Islet precursor cell (in vitro differentiated cells): ENCODE data around the gene H1-8.
"Not testable (repeated sequence)": the region's sequence is repeated elsewhere in the genome, so short reads cannot be mapped to it uniquely, and the experiment has no call there.

ENCODE experiments used
- DNase-seq: peaks from one replicate; pipeline ENCODE4 v3.0.0-alpha.2; 2018

H1-8 gene, protein sequence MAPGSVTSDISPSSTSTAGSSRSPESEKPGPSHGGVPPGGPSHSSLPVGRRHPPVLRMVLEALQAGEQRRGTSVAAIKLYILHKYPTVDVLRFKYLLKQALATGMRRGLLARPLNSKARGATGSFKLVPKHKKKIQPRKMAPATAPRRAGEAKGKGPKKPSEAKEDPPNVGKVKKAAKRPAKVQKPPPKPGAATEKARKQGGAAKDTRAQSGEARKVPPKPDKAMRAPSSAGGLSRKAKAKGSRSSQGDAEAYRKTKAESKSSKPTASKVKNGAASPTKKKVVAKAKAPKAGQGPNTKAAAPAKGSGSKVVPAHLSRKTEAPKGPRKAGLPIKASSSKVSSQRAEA

DNA sequence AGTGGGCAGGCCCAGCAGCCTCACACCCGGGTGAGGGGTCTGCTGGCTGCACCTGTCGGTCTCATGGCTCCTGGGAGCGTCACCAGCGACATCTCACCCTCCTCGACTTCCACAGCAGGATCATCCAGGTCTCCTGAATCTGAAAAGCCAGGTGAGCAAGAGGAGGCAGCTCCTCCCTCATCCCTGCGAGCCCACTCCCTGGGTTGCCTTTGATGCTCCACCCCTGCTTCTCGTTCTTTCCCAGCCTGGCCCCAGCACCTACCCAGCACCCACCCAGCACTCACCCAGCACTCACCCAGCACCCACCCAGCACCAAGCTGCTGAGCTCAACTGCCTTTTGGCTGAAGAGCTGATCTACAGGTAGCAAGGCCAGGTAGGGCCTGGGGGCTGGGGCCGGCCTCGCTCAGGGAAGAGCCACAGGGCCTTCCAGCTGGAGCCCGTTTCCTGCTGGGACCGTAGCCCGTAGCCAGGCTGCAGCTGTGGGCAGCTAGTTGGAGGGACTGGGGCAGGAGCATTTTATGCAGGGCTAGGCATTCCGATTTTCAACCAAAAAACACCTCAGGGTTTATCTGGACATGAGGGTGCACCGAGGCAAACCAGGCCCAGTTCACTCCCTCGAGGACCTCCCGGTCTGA is at the start of gene H1-8:
Gene H1-8, plus strand, starts transcription at position 20 of the 635 bp plus-strand sequence. Its CDS starts 44 bp downstream, at position 64.
- DNase-seq = no peak

DNA sequence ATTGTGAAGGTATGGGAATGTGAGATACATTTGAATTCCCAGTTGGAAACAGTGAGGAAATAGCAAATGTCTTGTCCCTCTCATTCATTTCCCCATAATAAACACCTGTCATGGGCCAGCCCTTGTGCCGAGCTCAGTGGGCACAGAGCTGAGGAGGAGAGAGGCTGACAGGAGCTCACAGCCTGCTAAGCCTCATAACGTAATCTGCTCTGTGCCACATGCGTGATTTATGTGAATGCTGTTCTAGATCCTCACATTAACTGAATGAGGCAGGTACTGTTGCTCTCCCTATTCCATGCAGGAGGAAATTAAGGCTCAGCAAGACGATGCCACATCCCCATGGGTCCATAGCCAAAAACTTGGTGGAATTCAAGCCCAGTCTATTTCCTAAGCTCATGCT is 49.8 kb upstream of the H1-8 start:
- DNase-seq = no peak

DNA sequence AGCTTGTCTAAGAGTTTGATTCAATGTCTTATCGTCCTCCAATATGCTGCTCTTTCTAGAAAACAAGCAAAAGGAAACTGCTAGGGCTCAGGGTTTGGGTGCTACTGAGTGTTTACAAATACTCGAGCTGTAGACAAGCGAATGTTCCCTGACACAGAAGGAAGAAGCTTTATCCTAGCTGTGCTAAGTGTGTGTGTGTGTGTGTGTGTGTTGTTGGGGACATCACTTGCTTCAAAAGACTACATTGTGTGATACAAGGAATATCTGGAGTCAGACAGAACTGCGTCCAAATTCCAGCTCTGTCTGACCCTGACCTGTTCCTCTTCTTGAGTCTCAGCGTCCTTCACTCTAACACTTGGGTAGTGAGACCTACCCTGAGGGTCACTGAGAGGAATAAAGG is 48.5 kb upstream of the H1-8 start:
- DNase-seq = not testable (repeated sequence)

DNA sequence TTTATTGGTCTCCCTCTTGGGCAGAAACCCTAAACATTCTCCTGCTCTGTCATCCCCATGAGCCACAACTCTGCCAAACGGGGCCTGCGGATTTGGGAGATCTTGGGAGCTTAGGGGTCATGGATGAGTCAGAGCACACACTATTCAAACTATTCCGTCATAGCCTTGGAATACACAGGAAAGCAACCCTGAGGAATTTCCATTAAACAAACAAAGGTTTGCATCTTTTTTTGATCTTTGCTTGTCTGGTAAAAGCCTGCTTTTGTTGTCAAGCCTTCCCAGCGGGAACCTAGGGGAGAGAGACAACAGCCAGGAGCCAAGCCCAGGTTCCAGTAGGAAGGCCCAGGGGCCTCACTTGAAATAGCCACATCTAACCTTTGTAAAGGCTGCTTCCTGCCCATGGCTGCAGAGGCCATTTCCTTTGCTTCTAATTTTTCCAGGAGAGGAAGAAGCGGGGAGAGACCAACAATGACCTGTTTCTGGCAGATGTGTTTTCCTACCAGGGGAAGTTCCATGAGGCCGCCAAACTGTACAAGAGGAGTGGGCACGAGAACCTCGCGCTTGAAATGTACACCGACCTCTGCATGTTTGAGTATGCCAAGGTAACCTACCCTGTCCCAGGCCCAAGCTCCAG is 47.9 kb upstream of the H1-8 start:
- DNase-seq = peak; percentile 80

DNA sequence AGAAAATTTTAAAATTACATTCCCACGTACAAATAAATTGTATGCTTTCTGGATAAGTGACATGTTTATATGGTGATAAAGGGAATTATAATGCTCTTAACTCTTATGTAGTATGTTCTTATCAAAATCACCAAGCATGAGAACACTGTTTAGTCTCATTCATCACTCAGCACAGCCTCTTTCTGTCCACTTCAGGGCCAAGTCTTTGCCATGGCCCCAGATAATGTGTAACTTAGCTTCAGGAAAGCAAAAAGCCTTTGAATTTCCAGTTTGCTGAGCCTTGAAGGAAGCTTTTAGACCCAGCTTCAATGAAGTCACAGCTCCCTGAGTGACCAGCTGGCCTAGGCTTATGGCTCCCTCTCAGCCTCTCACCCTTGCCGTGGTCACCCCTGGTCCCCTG is 45.1 kb upstream of the H1-8 start:
- DNase-seq = not testable (repeated sequence)

DNA sequence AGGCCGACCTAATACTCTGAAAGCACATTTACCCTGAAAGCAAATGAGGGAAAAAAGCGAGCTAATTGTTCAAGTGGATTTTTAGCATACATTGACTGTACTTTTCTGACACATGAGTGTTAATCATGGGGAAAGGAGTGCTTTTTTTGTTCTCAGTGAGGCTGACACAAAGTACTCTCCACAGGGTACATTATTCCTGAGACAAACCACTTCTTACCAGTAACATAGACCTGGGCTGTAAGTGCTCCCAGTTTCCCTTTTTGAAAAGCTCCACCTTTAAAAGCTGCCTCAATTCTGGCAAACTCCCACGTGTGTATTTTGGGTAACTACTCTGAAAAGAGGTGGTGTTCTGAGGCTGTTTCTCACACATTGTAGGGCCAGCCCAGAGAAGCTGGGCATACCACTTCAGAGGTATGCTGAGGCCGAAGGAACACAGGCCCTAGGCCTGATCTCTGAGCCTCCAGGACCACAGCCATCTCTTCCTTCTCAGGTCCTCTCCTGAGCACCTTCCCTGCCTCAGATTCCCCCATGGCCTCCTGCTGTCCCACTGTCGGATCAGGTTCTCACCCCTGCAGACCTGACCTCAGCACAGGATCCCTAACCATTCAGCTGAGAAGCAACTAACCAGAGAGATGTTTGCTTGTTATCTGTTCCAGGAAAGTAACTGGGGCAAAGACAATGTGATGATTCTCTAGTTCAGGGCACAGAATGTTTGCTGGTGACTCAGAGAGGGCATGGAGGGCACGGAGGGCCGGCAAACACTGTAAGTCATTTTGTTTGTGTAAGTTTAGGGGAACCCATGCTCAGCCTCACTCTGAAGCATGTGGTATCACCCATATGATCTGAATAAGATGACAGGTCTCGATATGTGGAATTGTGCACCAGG is 44.1 kb upstream of the H1-8 start:
- DNase-seq = not testable (repeated sequence)

DNA sequence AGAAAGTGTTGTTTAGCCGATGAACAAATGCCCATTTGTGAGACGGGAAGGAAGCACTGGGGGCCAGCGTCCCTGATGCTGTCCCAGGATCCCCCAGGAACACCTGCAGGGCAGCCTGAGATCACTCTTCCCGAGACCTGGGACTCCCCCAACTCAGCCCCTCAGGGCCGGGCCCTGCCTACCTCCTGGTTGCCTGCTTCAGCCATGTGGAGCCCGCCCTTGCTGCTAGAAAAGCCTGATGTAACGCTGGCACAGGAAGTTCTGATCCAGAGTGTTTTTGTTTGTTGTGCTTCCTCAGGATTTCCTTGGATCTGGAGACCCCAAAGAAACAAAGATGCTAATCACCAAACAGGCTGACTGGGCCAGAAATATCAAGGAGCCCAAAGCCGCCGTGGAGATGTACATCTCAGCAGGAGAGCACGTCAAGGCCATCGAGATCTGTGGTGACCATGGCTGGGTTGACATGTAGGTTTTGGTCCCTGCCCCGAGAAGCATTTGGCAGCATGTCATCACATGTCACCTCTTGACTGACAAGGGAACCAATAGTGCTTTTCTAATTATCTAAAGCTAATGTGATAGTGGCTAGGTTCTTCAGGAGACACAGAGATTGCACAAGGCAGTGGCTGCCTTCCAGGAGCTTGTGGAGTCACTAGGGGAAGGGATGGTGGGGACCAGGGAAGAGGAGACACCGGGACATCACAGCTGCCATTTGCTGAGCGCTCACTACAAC is 43.2 kb upstream of the H1-8 start:
- DNase-seq = not testable (repeated sequence)

DNA sequence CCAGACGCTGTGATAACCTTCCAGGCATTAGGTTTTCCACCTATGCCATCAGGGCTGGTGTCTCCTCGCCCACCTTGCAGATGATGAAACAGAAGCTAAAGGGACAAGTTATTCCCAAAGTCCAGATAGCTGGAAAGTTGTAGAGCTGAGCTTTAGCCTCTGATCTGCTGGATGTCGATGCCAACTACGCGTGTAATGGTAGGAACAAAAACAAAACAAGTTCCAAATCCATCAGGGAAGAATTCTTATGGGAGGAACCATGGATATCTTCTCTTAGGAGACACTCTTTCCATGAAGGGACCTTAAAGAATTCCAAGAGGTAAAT is 42.7 kb upstream of the H1-8 start:
- no peak for DNase-seq

DNA sequence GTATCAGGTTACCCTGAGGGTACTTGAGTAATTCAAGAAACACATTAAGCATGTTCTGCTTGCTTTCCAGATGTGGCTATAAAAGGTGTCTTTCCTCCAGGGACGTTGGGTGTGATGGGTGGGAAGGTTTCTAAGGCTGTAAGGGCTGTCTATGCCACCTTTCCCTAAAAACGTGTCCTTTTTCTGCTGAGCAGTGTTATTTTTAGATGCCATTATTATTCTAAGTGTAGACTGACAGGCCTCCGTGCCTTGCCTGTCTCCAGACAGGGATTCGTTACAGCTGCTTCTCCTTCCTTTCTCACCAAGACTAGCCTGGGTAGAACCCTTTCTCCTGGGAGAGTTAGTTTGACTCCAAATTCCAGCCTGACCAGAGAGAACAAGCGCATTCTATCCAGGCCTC is 41.3 kb upstream of the H1-8 start:
- DNase-seq = no peak

DNA sequence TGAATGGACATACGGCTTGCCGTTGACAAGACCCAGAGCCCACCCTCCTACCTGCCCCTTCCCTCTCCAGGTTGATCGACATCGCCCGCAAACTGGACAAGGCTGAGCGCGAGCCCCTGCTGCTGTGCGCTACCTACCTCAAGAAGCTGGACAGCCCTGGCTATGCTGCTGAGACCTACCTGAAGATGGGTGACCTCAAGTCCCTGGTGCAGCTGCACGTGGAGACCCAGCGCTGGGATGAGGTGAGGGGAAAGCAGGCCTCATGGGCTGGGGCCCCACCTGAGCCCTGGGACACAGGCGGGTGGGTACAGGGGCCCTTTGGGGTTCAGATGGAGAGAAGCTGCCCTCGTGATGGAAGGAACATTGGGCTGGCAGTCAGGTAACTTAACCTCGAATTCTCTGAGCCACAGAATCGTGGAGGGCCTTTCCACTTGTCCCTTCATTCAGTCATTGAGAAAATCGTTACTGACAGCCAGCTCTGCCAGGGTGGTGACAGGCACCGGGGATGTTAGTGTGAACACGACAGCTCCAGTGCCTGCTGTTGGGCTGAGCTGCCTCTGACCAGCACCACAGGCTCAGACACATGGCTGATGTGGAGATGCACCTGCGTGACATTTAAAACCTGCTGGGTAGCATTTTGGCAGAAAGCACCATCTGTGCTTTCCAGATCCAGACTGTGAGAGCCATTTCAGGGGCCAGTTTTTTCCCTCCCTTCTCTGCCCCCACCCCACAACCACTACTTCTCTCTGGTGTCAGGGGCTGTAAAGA is 40.1 kb upstream of the H1-8 start:
- no peak for DNase-seq

DNA sequence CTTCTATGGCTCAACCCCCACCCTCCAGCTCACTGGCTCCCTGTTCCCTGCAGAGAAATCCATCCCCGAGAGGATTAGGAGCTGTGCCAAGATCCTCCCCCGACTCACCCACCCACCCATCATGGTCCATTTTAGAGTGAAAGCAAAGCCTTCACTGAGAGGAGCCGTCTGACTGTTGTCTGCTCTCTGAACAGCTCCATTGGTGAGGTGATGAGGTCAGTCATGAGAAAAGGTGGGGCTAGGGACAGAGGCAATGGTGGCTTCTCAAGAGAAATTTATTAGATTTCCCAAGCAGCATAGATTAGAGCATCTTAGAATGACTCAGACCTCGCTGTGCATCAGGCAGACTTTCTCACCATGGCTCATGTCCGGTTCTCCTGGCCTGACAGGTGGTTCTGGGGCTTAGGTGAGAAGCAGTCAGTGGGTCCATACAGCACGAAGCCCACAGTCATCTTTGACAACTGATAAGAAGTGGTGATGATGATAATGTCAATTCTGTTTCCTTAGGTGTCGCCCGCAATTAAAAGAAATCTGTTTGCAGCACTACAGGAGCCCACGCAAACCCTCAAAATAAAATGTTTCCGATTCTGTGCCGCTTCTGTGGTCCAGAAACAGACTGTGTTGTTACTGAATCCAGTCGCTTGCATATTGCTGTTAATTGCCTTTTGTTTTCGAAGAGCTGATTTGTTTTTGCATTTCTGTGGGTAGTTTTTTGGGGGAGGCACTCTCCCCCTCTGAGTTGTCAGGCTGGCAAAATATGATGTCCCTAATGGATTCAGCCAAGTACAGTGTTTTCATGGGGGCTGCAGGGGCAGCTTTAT is 39.3 kb upstream of the H1-8 start:
- no peak for DNase-seq

DNA sequence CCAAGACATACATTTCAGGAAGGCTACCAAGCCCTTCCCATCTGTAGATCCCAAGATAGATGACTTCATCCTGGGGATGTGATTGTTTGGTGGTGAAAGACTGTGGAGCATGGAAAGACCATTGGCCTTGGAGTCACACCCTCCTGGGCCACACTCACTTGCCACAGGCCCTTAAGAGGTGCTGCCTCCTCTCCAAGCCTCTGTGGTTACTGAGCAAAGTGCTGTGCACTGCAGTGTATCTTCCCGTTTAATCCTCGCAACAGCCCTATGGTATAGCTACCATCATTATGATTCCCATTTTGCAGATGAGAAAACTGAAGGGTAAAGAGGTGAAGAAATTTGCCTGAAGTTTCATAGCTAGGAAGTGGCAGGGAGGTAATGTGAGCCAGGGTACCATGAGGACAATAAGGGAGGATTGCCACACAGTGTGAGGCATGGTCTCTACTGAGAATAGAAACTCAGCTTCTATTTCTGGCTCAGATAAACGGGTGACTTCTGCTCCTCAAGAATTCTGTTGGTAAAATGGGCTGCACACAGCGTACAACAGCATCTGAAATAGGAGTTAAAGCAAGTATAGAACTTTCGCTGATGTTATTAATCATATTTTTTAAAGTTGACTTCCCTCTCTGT is 38.4 kb upstream of the H1-8 start:
- no peak for DNase-seq

DNA sequence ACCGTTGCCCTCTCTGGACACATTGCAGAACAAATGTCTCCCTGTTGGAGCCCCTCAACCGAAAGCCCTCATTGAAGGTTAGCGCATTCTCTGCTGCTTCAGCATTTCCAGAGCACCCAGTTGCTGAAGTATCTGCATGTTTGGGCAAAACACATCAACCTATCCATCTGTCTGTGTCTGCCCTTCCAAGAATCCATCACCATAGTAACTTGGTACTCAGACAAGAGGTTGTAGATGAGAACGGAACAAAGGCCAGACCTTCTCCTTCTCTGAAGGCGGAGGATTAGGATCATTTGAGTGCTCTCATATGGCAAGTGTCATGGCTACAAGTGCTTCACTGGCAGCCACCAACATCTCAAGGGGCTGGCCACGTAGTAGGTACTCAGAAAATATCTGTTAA is 37.6 kb upstream of the H1-8 start:
- no peak for DNase-seq

DNA sequence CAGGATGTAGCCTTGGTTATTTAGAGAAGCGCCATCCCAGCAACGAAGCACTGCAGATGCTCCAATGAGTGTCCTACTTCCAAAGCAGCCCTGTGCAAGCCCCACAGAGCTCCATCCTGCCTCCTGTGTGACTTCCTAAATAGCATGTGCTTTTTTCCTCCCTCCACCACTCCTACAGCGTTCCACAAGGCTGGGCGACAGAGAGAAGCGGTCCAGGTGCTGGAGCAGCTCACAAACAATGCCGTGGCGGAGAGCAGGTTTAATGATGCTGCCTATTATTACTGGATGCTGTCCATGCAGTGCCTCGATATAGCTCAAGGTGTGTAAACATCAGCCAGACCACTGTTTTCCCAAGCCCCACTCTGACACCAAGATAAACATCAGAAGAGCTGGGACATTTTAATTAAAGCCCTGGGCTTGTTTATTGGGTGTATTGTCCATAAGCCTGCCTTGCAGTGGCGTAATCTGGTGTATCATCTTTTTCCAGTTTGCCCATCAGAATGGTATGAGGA is 36.7 kb upstream of the H1-8 start:
- DNase-seq = no peak

DNA sequence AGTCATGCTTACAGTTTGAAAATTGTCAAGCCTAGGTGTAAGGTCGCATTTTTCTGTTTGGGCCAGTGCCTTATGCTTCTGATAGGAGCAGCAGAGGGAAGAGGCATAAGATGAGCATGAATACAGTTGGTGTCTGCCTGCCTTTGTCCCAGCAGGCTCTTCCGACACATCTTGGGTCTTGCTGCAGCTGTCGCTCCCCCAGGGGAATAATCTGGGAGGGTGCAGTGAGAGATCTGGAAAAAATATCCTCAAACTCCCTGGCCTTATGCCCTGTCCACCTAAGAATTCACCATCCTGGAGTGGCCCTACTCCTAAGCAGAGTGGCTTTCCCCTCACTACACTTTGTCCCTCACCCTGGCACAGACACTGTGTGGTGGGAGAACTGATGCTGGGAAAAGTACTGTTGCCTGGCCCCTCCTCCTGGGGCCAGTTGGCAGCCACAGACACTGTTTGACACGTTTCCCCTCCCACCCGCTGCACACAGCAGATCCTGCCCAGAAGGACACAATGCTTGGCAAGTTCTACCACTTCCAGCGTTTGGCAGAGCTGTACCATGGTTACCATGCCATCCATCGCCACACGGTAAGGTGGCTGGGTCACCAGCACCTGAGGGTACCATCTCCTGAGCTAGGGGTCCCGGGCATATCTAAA is 35.7 kb upstream of the H1-8 start:
- no peak for DNase-seq

DNA sequence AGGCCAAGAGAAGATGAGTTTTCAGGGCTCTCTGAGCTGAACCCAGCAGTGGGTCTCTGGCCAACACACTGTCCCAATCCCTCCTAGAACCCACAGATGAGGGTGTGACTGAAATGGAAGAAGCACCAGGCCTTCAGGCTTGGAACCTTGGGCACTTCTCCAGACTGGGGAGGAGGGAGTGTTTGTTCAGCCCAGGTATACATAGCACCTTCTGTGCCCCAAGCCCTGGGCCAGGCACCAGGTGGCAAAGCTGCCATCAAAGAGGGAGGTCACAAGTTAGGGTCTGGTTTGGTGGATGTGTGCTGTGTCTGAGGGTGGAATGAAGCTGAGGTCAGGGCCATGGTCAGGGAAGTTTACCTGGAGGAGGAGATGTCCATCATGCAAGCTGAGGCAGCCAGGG is 30.4 kb upstream of the H1-8 start:
- DNase-seq = no peak

DNA sequence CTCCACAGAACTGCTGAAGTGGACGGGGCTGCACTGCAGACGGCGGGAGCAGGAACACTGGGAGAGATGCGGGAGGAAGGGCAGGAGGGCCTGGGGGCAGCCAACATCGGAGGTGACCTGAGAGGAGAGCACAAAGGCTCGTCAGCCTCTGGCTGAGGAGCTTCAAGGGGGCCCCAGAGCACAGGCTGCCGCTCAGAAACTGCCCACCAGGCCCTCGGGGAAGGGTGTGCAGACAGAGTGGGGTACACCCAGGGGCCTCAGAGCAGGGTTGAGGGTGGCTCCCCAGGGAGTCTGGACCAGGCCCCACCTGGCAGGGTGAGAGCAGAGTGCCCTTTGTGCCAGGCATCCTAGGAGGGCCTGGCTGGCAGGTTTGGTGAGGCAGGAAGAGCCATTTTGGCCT is 29.3 kb upstream of the H1-8 start:
- no peak for DNase-seq

DNA sequence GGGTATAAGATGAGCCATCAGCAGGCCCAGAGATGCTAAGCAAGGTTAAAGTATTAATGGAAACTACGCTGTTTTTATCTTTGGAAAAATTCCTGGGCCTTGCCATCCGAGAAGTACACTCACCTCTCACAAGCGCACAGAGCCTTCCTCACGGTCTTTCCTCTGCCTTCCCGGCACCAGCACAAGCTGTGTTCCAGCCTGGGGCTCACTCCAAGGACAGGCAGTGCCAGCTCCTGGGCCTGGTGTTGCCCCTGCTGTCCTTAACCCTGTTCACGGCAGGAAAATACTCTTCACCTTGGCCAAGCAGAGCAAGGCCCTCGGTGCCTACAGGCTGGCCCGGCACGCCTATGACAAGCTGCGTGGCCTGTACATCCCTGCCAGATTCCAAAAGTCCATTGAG is 28.9 kb upstream of the H1-8 start:
- DNase-seq = no peak

DNA sequence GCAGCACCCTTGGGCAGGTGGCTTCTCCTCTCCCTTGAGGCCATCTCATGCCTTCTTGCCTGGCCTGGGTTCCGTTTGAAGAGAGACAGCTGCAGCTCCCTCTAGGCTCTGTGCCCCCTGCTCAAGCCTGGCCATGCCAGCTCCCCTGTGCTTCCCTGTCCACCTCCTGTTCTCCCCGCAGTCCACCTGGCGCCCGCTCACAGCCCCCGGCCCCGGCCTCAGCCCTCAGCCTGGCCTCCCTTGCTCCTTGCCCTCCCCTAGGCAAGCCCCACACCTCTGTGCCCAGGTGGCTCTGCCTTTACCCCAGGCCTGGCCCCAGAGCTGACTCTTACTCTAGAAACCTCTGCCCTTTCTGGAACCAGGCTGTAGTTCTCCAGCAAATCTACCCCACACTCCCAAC is 28.4 kb upstream of the H1-8 start:
- DNase-seq = no peak
